Parathyroid adenoma (tissue), 2 donors: ENCODE results near the gene SPATA17.

ENCODE experiments used
- H2AFZ ChIP-seq: fragments of 300-600 bp; sonication (generic); one replicate; pipeline ENCODE4 v1.7.0; 2017; ENCODE audit warnings: antibody characterized with exemption, mild to moderate bottlenecking
- H3K27ac ChIP-seq: fragments of 300-600 bp; sonication (generic); one replicate; pipeline ENCODE4 v1.7.0; 2017
- H3K27me3 ChIP-seq: fragments of 300-600 bp; sonication (generic); one replicate; pipeline ENCODE4 v1.7.0; 2017; ENCODE audit warnings: low read length; ENCODE audit not compliant: control insufficient read depth, insufficient read depth
- H3K36me3 ChIP-seq: fragments of 300-600 bp; sonication (generic); one replicate; pipeline ENCODE4 v1.7.0; 2017; ENCODE audit warnings: low read length; ENCODE audit not compliant: control insufficient read depth, insufficient read depth
- H3K4me1 ChIP-seq: fragments of 300-600 bp; sonication (generic); one replicate; pipeline ENCODE4 v1.7.0; 2017; ENCODE audit warnings: control low read depth
- H3K4me2 ChIP-seq: fragments of 300-600 bp; sonication (generic); one replicate; pipeline ENCODE4 v1.7.0; 2017; ENCODE audit warnings: low read length
- H3K4me3 ChIP-seq: fragments of 300-600 bp; sonication (generic); one replicate; pipeline ENCODE4 v1.7.0; 2017; ENCODE audit warnings: low read depth, low read length
- H3K79me2 ChIP-seq: fragments of 300-600 bp; sonication (generic); one replicate; pipeline ENCODE4 v1.7.0; 2017; ENCODE audit warnings: control low read depth
- H3K9ac ChIP-seq: fragments of 300-600 bp; sonication (generic); one replicate; pipeline ENCODE4 v1.7.0; 2017; ENCODE audit warnings: mild to moderate bottlenecking
- H3K9me3 ChIP-seq: fragments of 300-600 bp; sonication (generic); one replicate; pipeline ENCODE4 v1.7.0; 2017; ENCODE audit warnings: low read length; ENCODE audit not compliant: control insufficient read depth
- TF ChIP-seq, protein P1 (sequence below): fragments of 300-600 bp; sonication (generic); IDR thresholded peaks from one replicate; pipeline ENCODE4 v1.7.0; 2017; ENCODE audit warnings: antibody characterized with exemption, mild to moderate bottlenecking
- donor health status: primary hyperparathyroidism.

Gene SPATA17

GRCh38 chr1:217892750-217893149 is 261.6 kb downstream of the SPATA17 start:
- Histone ChIP-seq H3K4me3 (no peak overlapping the region), H3K4me1 (no peaks in the 10 kb centered on the region), H3K27ac (no peak overlapping the region), H3K4me2 (no peak overlapping the region), H2AFZ (no peak overlapping the region), H3K79me2 (no peaks in the 10 kb centered on the region), H3K9ac (no peak overlapping the region), H3K36me3 (no peaks in the 10 kb centered on the region), H3K9me3 (no peaks in the 10 kb centered on the region), H3K27me3 (no peaks in the 10 kb centered on the region)
- TF ChIP-seq, protein P1, sequence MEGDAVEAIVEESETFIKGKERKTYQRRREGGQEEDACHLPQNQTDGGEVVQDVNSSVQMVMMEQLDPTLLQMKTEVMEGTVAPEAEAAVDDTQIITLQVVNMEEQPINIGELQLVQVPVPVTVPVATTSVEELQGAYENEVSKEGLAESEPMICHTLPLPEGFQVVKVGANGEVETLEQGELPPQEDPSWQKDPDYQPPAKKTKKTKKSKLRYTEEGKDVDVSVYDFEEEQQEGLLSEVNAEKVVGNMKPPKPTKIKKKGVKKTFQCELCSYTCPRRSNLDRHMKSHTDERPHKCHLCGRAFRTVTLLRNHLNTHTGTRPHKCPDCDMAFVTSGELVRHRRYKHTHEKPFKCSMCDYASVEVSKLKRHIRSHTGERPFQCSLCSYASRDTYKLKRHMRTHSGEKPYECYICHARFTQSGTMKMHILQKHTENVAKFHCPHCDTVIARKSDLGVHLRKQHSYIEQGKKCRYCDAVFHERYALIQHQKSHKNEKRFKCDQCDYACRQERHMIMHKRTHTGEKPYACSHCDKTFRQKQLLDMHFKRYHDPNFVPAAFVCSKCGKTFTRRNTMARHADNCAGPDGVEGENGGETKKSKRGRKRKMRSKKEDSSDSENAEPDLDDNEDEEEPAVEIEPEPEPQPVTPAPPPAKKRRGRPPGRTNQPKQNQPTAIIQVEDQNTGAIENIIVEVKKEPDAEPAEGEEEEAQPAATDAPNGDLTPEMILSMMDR: no peak

DNA sequence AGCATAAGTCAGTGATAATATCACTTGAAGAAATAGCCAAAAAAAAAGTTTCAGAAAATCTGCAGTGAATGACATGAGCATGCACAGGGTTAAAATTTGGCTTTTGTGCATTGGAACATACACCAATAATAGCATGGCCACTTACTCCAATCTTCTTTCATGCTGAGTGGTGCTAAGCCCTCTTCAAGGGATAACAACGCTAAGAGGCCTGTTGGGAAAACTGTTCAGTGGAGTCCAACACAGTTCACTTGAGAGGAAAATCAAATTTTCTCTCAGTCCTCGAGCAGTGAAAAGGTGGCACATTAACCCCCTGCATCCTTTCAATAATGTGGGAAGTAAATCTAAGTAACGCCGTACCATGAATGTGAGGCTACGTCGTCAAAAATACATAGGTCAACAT is 264.7 kb downstream of the SPATA17 start:
- H3K36me3 ChIP-seq: no peaks in the 10 kb centered on the region

GRCh38 chr1:217896490-217896889 is 265.3 kb downstream of the SPATA17 start:
- H3K27ac ChIP-seq: no peak overlapping the region
- H3K27me3 ChIP-seq: no peaks in the 10 kb centered on the region
- no peaks in the 10 kb centered on the region for H3K9me3 ChIP-seq
- H3K79me2 ChIP-seq: no peaks in the 10 kb centered on the region
- H3K9ac ChIP-seq: no peak overlapping the region
- no peak overlapping the region for H3K4me2 ChIP-seq
- H3K4me3 ChIP-seq: no peak overlapping the region
- H2AFZ ChIP-seq: no peak overlapping the region
- TF ChIP-seq, protein P1: no peak
- H3K36me3 ChIP-seq: no peaks in the 10 kb centered on the region
- H3K4me1 ChIP-seq: no peaks in the 10 kb centered on the region

More for the DNA sequence above, 264.7 kb downstream of the SPATA17 start:
- no peak overlapping the region for H3K4me2 ChIP-seq
- no peaks in the 10 kb centered on the region for H3K9me3 ChIP-seq
- H3K4me3 ChIP-seq: no peak overlapping the region
- no peak overlapping the region for H2AFZ ChIP-seq
- H3K4me1 ChIP-seq: no peaks in the 10 kb centered on the region
- no peak overlapping the region for H3K9ac ChIP-seq
- TF ChIP-seq, protein P1: no peak
- H3K27ac ChIP-seq: no peak overlapping the region
- no peaks in the 10 kb centered on the region for H3K79me2 ChIP-seq
- H3K27me3 ChIP-seq: no peaks in the 10 kb centered on the region

DNA sequence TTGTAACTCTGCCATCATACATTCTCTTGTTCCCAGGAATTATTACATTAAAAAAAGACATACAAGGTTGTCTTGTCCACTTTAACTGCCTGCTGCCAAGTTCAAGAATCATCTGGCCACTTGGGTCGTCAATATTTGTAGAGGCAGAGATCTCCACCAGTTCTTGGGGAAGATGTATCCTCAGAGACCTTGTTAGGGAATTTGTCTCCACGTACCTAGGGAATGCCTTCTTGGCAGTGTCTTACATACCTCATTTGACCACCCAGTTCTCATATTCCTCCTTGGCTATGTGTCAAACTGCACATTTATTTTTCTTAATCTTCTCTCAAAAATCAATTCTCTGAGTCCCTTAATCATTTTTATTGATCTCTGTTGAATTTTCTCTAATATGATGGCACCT is 266.0 kb downstream of the SPATA17 start:
- H3K36me3 ChIP-seq: no peaks in the 10 kb centered on the region
- no peak overlapping the region for H3K27ac ChIP-seq
- no peaks in the 10 kb centered on the region for H3K9me3 ChIP-seq
- no peaks in the 10 kb centered on the region for H3K4me1 ChIP-seq
- no peak overlapping the region for H3K4me2 ChIP-seq
- no peaks in the 10 kb centered on the region for H3K79me2 ChIP-seq
- TF ChIP-seq, protein P1: no peak
- no peak overlapping the region for H3K9ac ChIP-seq
- H2AFZ ChIP-seq: no peak overlapping the region
- no peaks in the 10 kb centered on the region for H3K27me3 ChIP-seq
- H3K4me3 ChIP-seq: no peak overlapping the region

- H3K27ac ChIP-seq: no peak overlapping the region
- no peak overlapping the region for H3K4me3 ChIP-seq
- no peak overlapping the region for H3K9ac ChIP-seq
- TF ChIP-seq, protein P1: no peak
- no peaks in the 10 kb centered on the region for H3K4me1 ChIP-seq
- H2AFZ ChIP-seq: no peak overlapping the region
- no peaks in the 10 kb centered on the region for H3K79me2 ChIP-seq
- H3K36me3 ChIP-seq: no peaks in the 10 kb centered on the region
- H3K9me3 ChIP-seq: no peaks in the 10 kb centered on the region
- no peak overlapping the region for H3K4me2 ChIP-seq
- no peaks in the 10 kb centered on the region for H3K27me3 ChIP-seq
Observed at GRCh38 chr1:217899614-217900013, 268.5 kb downstream of the SPATA17 start.
